Osteoblast (primary cell): ENCODE data around the gene ENOX1. TPM values are rescaled to one million over a fixed set of nuclear protein-coding genes. Genes with fewer than 3 reads are reported as not detected.

Experiments
- DNase-seq: peaks from one replicate; pipeline ENCODE4 v3.0.0; 2011; ENCODE audit warnings: low spot score, mixed read lengths; ENCODE audit not compliant: insufficient read length; ENCODE audit errors: missing footprints
- H2AFZ ChIP-seq: 2 replicates; pipeline ENCODE4 v1.6.0; 2011; ENCODE audit warnings: mild to moderate bottlenecking, low read length
- H3K27ac ChIP-seq: 2 replicates; pipeline ENCODE4 v1.5.1; 2011; ENCODE audit warnings: mild to moderate bottlenecking, low read depth, low read length, moderate library complexity
- H3K27me3 ChIP-seq: 2 replicates; pipeline ENCODE4 v1.6.0; 2012; ENCODE audit warnings: mild to moderate bottlenecking, control low read depth, inconsistent platforms, low read length, moderate library complexity; ENCODE audit not compliant: insufficient read depth
- H3K36me3 ChIP-seq: 2 replicates; pipeline ENCODE4 v1.5.1; 2011; ENCODE audit warnings: mild to moderate bottlenecking, low read length, control low read depth, moderate library complexity; ENCODE audit not compliant: insufficient read depth
- H3K4me1 ChIP-seq: 2 replicates; pipeline ENCODE4 v1.5.1; 2011; ENCODE audit warnings: mild to moderate bottlenecking, low read length, control low read depth, moderate library complexity; ENCODE audit not compliant: insufficient read depth
- H3K4me2 ChIP-seq: 2 replicates; pipeline ENCODE4 v1.6.0; 2011; ENCODE audit warnings: mild to moderate bottlenecking, low read length; ENCODE audit not compliant: insufficient read depth
- H3K4me3 ChIP-seq: fragments of 200-600 bp; sonication (generic); 3 replicates; pipeline ENCODE4 v1.5.1; 2012; ENCODE audit warnings: mild to moderate bottlenecking, low read length, inconsistent platforms; ENCODE audit not compliant: insufficient read depth
- H3K79me2 ChIP-seq: 2 replicates; pipeline ENCODE4 v1.6.0; 2012; ENCODE audit warnings: mild to moderate bottlenecking, low read length, control low read depth, inconsistent platforms; ENCODE audit not compliant: insufficient read depth
- H3K9me3 ChIP-seq: 2 replicates; pipeline ENCODE4 v1.5.1; 2011; ENCODE audit warnings: low read depth, low read length, control low read depth
- H4K20me1 ChIP-seq: 2 replicates; pipeline ENCODE4 v1.6.0; 2012; ENCODE audit warnings: mild to moderate bottlenecking, low read length, control low read depth; ENCODE audit not compliant: insufficient read depth
- total RNA-seq: library from RNA; depleted of rRNA; stranded (reverse); fragments of >200 nt; gene quantifications from 2 replicates; pipeline ENCODE4 v1.2.3, GENCODE V29; 2012
- TF ChIP-seq, protein P1 (sequence below): IDR thresholded peaks from 2 replicates; pipeline ENCODE4 v1.5.1; 2011; ENCODE audit warnings: mild to moderate bottlenecking, low read depth, low read length, moderate library complexity; ENCODE audit errors: extremely low read depth

The ENOX1 gene
- total RNA-seq, 1 donor = 5.4 TPM

DNA sequence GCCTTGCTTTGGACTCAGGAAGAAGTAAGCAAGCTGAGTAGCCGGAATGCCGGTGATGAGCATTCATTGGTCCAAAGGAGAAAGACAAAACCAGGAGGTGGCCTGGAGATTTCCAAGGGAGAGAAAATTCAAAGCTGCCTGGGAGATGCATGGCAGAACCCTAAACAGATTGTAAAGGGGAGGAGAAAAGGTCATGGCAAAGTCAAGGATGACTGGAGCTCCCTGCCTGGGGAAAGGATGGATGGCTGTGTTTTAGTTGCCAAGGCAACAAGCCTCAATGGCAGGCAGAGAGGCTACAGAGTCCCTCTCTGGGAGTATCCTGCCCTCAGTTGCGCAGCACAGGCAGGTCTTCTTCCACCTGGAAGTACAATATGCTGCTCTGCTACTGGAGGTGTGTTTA lies 134.0 kb downstream of the ENOX1 start:
- Histone ChIP-seq H4K20me1 (no peaks in the 10 kb centered on the region), H3K79me2 (no peaks in the 10 kb centered on the region), H2AFZ (no peak overlapping the region), H3K4me1 (no peaks in the 10 kb centered on the region), H3K9me3 (no peaks in the 10 kb centered on the region), H3K27me3 (no peaks in the 10 kb centered on the region), H3K27ac (no peak overlapping the region), H3K4me2 (no peak overlapping the region), H3K4me3 (no peak overlapping the region), H3K36me3 (no peaks in the 10 kb centered on the region)
- DNase-seq = no peak
- TF ChIP-seq, protein P1, sequence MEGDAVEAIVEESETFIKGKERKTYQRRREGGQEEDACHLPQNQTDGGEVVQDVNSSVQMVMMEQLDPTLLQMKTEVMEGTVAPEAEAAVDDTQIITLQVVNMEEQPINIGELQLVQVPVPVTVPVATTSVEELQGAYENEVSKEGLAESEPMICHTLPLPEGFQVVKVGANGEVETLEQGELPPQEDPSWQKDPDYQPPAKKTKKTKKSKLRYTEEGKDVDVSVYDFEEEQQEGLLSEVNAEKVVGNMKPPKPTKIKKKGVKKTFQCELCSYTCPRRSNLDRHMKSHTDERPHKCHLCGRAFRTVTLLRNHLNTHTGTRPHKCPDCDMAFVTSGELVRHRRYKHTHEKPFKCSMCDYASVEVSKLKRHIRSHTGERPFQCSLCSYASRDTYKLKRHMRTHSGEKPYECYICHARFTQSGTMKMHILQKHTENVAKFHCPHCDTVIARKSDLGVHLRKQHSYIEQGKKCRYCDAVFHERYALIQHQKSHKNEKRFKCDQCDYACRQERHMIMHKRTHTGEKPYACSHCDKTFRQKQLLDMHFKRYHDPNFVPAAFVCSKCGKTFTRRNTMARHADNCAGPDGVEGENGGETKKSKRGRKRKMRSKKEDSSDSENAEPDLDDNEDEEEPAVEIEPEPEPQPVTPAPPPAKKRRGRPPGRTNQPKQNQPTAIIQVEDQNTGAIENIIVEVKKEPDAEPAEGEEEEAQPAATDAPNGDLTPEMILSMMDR = no peak

DNA sequence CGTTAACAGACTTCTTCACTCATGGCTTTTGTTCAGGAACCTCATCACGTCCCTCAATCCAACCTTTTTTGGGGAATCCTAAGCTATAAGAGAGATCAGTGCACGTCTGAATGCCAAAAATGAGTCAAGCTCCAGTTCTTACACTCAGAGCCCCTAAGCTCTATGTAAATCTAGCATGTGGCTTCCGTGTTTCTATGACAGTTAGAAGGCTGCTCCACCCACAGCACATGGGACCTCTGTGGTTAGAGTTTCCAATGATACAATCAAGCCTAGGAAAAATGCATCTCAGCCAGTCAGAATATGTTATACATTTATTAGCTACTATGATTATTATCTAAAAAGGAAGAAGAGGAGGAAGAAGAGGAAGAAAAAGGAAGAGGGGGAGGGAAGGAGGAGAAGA lies 135.9 kb downstream of the ENOX1 start:
- no peak for DNase-seq
- Histone ChIP-seq H3K36me3 (no peaks in the 10 kb centered on the region), H3K4me1 (no peaks in the 10 kb centered on the region), H4K20me1 (no peaks in the 10 kb centered on the region), H3K4me3 (no peak overlapping the region), H3K79me2 (no peaks in the 10 kb centered on the region), H3K4me2 (no peak overlapping the region), H3K27ac (no peak overlapping the region), H3K9me3 (no peaks in the 10 kb centered on the region), H2AFZ (no peak overlapping the region), H3K27me3 (no peaks in the 10 kb centered on the region)
- TF ChIP-seq, protein P1 = no peak

DNA sequence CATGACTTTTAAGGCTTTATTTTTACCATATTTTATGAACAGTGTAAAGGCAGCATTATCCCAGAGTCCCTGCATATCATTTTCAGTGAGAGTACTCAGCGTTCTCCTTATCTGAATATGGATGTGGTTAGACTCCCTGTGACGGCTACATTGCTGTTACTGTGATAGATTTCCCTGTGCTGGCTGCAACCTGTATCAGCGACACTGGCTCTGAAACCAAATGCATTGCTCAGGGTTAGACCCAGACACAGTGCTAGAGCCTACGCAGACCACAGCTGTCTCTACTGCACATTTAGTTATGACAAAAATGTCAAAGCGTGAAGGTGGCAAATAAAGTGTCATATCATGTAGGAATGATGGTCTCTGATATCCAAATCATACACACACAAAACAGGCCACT lies 138.0 kb downstream of the ENOX1 start:
- no peak overlapping the region for H2AFZ ChIP-seq
- TF ChIP-seq, protein P1 = no peak
- no peaks in the 10 kb centered on the region for H4K20me1 ChIP-seq
- H3K4me2 ChIP-seq = no peak overlapping the region
- H3K9me3 ChIP-seq = no peaks in the 10 kb centered on the region
- H3K27me3 ChIP-seq = no peaks in the 10 kb centered on the region
- no peak overlapping the region for H3K4me3 ChIP-seq
- no peaks in the 10 kb centered on the region for H3K36me3 ChIP-seq
- H3K4me1 ChIP-seq = no peaks in the 10 kb centered on the region
- no peaks in the 10 kb centered on the region for H3K79me2 ChIP-seq
- no peak for DNase-seq
- H3K27ac ChIP-seq = no peak overlapping the region

DNA sequence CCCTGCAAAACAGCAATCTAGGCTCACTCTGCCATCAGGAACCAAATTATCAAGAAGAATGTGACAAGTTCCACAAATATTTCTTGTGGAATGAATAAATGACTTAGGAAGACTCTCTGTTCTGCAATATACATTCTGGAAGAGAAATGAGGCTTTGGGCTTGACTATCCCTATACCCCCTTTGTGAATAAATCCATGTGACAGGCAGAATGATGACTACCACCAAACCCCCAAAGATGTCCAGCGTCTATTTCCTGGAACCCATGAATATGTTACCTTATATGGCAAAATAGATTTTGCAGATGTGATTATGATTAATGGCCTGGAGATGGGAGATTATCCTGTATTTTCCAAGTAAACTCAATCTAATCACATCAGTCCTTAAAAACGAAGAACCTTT lies 139.3 kb downstream of the ENOX1 start:
- Histone ChIP-seq H3K27ac (no peak overlapping the region), H4K20me1 (no peaks in the 10 kb centered on the region), H3K4me3 (no peak overlapping the region), H3K79me2 (no peaks in the 10 kb centered on the region), H3K4me2 (no peak overlapping the region), H3K4me1 (no peaks in the 10 kb centered on the region), H3K36me3 (no peaks in the 10 kb centered on the region), H3K9me3 (no peaks in the 10 kb centered on the region), H3K27me3 (no peaks in the 10 kb centered on the region), H2AFZ (no peak overlapping the region)
- TF ChIP-seq, protein P1 = no peak
- DNase-seq = no peak
